ENCODE results near the gene EPHB6. TPM values are rescaled to one million over a fixed set of nuclear protein-coding genes. Genes with fewer than 3 reads are reported as not detected.

EPHB6 gene
- 10 to 100 TPM; 28.6 to 29.1 TPM for total RNA-seq

DNA sequence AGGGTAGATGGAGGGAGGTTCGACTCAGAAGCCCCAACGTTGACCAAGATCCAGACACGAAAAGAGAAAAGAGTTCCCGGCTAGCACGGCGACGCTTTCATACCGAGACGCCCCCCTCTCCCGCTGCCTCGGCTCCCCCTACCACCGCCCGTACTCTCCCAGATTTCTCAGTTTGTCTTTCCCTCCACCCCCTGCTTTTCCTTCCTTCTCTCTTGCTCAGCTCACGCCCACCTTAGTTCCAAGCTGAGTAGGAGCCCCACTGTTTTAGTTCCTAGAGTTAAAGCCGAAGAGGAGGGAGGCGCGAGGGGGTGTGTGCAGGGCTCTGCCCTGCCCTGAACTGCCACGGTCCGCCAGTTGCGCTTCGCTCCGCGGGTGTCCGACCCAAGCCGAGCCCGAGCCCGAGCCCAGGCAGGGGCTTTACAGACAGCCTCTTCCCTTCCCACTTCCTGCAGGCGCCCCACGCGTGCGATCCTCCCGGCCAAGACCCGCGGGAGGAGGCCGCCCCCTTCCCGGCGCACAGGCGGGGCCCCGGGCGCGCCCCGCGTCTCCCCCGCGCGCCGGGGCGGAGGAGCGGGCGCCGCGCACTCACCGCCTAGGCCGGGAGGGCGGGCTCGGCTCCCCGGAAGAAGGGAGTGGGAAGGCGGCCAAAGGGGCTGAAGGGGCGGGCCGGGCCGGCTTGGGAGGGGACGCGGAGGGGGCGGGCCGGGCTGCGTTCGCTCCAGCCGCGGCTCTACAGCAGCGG lies at the start of gene EPHB6:
TSS of gene EPHB6 (plus strand) at position 705 of the 742 bp plus-strand sequence. CDS start 8,152 bp downstream, outside the sequence.
- CTCF ChIA-PET, result interaction anchor here (0.5 to 1.8 kb wide), 7 partner anchors 11 to 323 kb away, joined by 3 to 5 read pairs (median 3); no protein-coding TSS in a partner anchor
- peak; percentile 67 for DNase-seq
- POLR2A ChIA-PET, result no interaction called here
- no peaks in the 10 kb centered on the region for H3K9me3 Mint-ChIP-seq
- H3K4me3 Mint-ChIP-seq, result peak within 1 kb of the TSS; percentile 88
- peaks cover 36% of the 10 kb centered on the region for H3K4me1 Mint-ChIP-seq
- no peaks in the 10 kb centered on the region for H3K36me3 Mint-ChIP-seq (ENCODE audit: low read depth)
- peaks cover 6% of the 10 kb centered on the region for H3K27me3 Mint-ChIP-seq
- peak within 1 kb of the TSS; percentile 87 for H3K27ac Mint-ChIP-seq

GRCh38 chr7:142805350-142806021 lies 49.4 kb upstream of the EPHB6 start:
- peak overlapping the region; percentile 26 for H3K4me3 Mint-ChIP-seq
- peaks cover 94% of the 10 kb centered on the region for H3K4me1 Mint-ChIP-seq
- H3K36me3 Mint-ChIP-seq (ENCODE audit: low read depth), result peaks cover 55% of the 10 kb centered on the region
- CTCF ChIA-PET, result interaction anchor here (9.1 to 12.5 kb wide), 2 partner anchors 7 to 18 kb away, joined by 104 to 176 read pairs; no protein-coding TSS in a partner anchor
- H3K27me3 Mint-ChIP-seq, result no peaks in the 10 kb centered on the region
- H3K27ac Mint-ChIP-seq, result peak overlapping the region; percentile 100
- POLR2A ChIA-PET, result interaction anchor here (0.7 to 1.0 kb wide), 2 partner anchors 30 to 261 kb away, joined by 3 to 5 read pairs; no protein-coding TSS in a partner anchor
- no peak for DNase-seq
- H3K9me3 Mint-ChIP-seq, result no peaks in the 10 kb centered on the region

DNA sequence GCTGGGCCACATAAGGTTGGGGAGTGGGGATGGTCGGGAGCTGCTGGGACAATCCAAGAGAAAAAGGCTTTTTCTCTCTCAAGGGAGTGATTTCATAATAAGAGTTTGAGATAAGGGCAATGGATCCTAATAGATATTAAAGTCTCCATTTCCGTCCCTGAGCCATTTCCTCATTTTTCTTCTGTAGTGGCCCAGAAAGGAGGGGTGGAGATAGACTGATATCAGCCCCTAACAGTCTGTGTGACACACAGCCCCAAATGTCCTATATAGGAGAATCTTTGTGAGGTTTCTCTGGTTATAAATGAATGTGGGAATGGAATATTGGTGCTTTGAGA lies 48.9 kb upstream of the EPHB6 start:
- Mint-ChIP-seq H3K4me3 (no peak overlapping the region), H3K4me1 (peaks cover 94% of the 10 kb centered on the region), H3K27me3 (no peaks in the 10 kb centered on the region), H3K36me3 (ENCODE audit: low read depth) (peaks cover 50% of the 10 kb centered on the region), H3K9me3 (no peaks in the 10 kb centered on the region), H3K27ac (peak overlapping the region; percentile 100)
- CTCF ChIA-PET, result interaction anchor here (9.1 to 12.5 kb wide), 2 partner anchors 7 to 18 kb away, joined by 104 to 176 read pairs; no protein-coding TSS in a partner anchor
- DNase-seq, result no peak
- POLR2A ChIA-PET, result interaction anchor here (1.0 kb wide), 1 partner anchor 30 kb away, joined by 5 read pairs; no protein-coding TSS in a partner anchor

GRCh38 chr7:142806957-142807356 lies 47.9 kb upstream of the EPHB6 start:
- DNase-seq, result no peak
- peaks cover 41% of the 10 kb centered on the region for H3K36me3 Mint-ChIP-seq (ENCODE audit: low read depth)
- ChIA-PET POLR2A (interaction anchor here (5.2 to 7.6 kb wide), 2 partner anchors 11 to 19 kb away, joined by 103 to 143 read pairs; no protein-coding TSS in a partner anchor), CTCF (interaction anchor here (9.1 to 12.5 kb wide), 2 partner anchors 8 to 19 kb away, joined by 104 to 176 read pairs; no protein-coding TSS in a partner anchor)
- H3K27me3 Mint-ChIP-seq, result no peaks in the 10 kb centered on the region
- H3K27ac Mint-ChIP-seq, result peak overlapping the region; percentile 100
- H3K9me3 Mint-ChIP-seq, result no peaks in the 10 kb centered on the region
- peak overlapping the region; percentile 73 for H3K4me3 Mint-ChIP-seq
- peaks cover 95% of the 10 kb centered on the region for H3K4me1 Mint-ChIP-seq

GRCh38 chr7:142807855-142808460 lies 46.9 kb upstream of the EPHB6 start:
- ChIA-PET POLR2A (interaction anchor here (0.9 to 7.6 kb wide), 6 partner anchors 12 to 488 kb away, joined by 3 to 143 read pairs (median 4); no protein-coding TSS in a partner anchor), CTCF (interaction anchor here (0.6 to 12.5 kb wide), 11 partner anchors 9 to 530 kb away, joined by 3 to 176 read pairs (median 5); no protein-coding TSS in a partner anchor)
- Mint-ChIP-seq H3K4me3 (peak overlapping the region; percentile 73), H3K36me3 (ENCODE audit: low read depth) (peaks cover 31% of the 10 kb centered on the region), H3K27ac (peak overlapping the region; percentile 100), H3K4me1 (peaks cover 95% of the 10 kb centered on the region), H3K9me3 (no peaks in the 10 kb centered on the region), H3K27me3 (no peaks in the 10 kb centered on the region)
- peak; percentile 61 for DNase-seq

GRCh38 chr7:142808461-142808801 lies 46.4 kb upstream of the EPHB6 start:
- H3K9me3 Mint-ChIP-seq, result no peaks in the 10 kb centered on the region
- ChIA-PET CTCF (interaction anchor here (0.6 to 12.5 kb wide), 10 partner anchors 10 to 437 kb away, joined by 3 to 176 read pairs (median 7); no protein-coding TSS in a partner anchor), POLR2A (interaction anchor here (1.1 to 7.6 kb wide), 5 partner anchors 12 to 292 kb away, joined by 3 to 143 read pairs (median 4); no protein-coding TSS in a partner anchor)
- no peaks in the 10 kb centered on the region for H3K27me3 Mint-ChIP-seq
- peak overlapping the region; percentile 100 for H3K27ac Mint-ChIP-seq
- DNase-seq, result no peak
- peak overlapping the region; percentile 73 for H3K4me3 Mint-ChIP-seq
- H3K4me1 Mint-ChIP-seq, result peaks cover 95% of the 10 kb centered on the region
- peaks cover 26% of the 10 kb centered on the region for H3K36me3 Mint-ChIP-seq (ENCODE audit: low read depth)

DNA sequence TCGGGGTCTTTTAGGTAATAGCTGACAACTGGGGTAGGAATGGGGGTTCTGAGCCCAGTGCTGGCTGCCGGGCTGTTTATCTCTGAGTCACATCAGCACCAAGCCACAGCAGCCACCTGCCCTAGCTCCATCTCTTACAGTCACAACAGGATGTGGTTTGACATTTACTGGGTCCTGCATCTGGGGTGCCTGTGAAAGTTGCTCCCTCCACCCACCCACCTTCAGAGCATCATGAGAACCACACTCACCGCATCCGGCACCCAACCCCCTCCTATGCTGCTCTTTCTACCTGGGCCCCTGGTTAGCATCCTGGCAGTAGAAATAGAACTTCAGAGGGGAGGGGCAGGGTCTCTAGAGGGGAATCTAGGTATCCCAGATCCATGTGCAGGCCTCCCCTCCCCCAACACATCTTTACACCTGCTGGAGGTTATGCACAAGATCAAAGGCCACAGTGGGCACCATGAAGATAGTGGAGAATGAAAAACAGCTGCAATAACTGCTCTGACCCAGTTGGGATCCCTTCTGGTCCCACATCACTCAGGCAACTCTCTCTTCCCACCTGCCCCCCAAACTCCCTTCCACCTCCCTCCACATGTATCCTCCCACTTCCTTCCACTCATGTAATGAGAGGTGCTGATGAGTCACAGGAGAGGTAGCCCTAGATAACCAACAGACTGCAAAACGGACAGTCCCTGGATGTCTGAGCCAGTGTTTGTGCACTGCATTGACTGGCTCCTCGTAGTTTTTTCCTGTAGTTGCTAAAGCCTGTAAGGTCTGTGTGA lies 45.9 kb upstream of the EPHB6 start:
- H3K4me3 Mint-ChIP-seq, result peak overlapping the region; percentile 73
- peaks cover 21% of the 10 kb centered on the region for H3K36me3 Mint-ChIP-seq (ENCODE audit: low read depth)
- DNase-seq, result peak; percentile 98
- CTCF ChIA-PET, result interaction anchor here (0.6 to 12.5 kb wide), 10 partner anchors 9 to 432 kb away, joined by 3 to 176 read pairs (median 8); no protein-coding TSS in a partner anchor
- no peaks in the 10 kb centered on the region for H3K27me3 Mint-ChIP-seq
- peaks cover 94% of the 10 kb centered on the region for H3K4me1 Mint-ChIP-seq
- POLR2A ChIA-PET, result interaction anchor here (1.1 to 7.6 kb wide), 5 partner anchors 13 to 293 kb away, joined by 3 to 143 read pairs (median 4); no protein-coding TSS in a partner anchor
- no peaks in the 10 kb centered on the region for H3K9me3 Mint-ChIP-seq
- H3K27ac Mint-ChIP-seq, result peak overlapping the region; percentile 100

DNA sequence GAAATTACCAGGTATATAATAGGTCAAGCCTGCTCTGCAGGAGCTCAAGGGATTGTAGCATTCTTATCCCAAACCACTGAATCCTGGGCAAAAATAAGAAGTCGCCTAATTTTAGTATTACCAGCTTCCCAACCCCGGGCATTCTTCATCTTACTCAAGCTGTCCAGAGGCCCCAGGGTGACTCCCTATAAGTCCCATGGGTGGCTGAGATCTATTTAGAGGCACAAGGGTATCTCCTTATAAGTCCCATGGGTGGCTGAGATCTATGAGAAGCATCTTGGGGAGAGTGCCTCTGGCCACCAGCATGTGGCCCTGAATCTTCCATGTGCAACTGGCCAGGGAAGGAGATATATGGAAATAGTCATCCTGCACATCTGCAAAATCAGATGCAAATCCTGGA lies 45.2 kb upstream of the EPHB6 start:
- Mint-ChIP-seq H3K4me1 (peaks cover 93% of the 10 kb centered on the region), H3K27ac (peak overlapping the region; percentile 100), H3K9me3 (no peaks in the 10 kb centered on the region), H3K27me3 (no peaks in the 10 kb centered on the region), H3K36me3 (ENCODE audit: low read depth) (peaks cover 14% of the 10 kb centered on the region), H3K4me3 (peak overlapping the region; percentile 73)
- DNase-seq, result no peak
- ChIA-PET POLR2A (interaction anchor here (1.5 to 7.6 kb wide), 3 partner anchors 13 to 95 kb away, joined by 3 to 143 read pairs (median 103); no protein-coding TSS in a partner anchor), CTCF (interaction anchor here (1.1 to 12.5 kb wide), 8 partner anchors 9 to 451 kb away, joined by 3 to 176 read pairs (median 10); no protein-coding TSS in a partner anchor)

DNA sequence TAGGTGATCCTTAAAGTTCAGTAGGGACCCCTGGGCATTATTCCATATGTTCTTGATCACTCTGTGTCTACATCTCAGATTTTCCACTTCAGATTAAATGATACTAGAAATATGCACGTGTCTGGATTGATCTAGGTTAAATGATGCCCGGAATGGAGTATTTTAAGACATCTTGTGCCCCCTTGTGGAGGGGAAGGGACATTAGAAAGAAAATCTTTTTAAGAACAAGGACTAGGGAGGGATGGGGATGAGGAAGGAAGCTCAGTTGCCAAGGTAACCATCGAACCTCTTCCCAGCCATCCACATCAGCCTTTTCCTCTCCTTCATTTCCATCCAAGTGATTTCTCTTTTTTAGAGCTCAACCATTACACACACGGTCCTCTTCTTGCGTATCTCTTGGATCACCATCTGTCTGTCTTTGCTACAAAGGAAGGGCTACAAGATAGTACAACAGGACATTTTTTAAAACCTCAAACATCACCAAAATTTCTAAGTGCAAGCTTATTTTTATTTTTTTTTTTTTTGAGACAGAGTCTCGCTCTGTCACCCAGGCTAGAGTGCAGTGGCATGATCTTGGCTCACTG lies 43.6 kb upstream of the EPHB6 start:
- peaks cover 3% of the 10 kb centered on the region for H3K27me3 Mint-ChIP-seq
- H3K9me3 Mint-ChIP-seq, result no peaks in the 10 kb centered on the region
- H3K27ac Mint-ChIP-seq, result peak overlapping the region; percentile 88
- peaks cover 3% of the 10 kb centered on the region for H3K36me3 Mint-ChIP-seq (ENCODE audit: low read depth)
- CTCF ChIA-PET, result interaction anchor here (0.6 to 12.5 kb wide), 32 partner anchors 10 to 1073 kb away, joined by 3 to 176 read pairs (median 4); partner anchors contain the start of gene GSTK1
- peaks cover 81% of the 10 kb centered on the region for H3K4me1 Mint-ChIP-seq
- peak; percentile 74 for DNase-seq
- H3K4me3 Mint-ChIP-seq, result peak overlapping the region; percentile 54
- POLR2A ChIA-PET, result interaction anchor here (0.7 to 7.6 kb wide), 4 partner anchors 15 to 275 kb away, joined by 5 to 143 read pairs (median 55); no protein-coding TSS in a partner anchor

DNA sequence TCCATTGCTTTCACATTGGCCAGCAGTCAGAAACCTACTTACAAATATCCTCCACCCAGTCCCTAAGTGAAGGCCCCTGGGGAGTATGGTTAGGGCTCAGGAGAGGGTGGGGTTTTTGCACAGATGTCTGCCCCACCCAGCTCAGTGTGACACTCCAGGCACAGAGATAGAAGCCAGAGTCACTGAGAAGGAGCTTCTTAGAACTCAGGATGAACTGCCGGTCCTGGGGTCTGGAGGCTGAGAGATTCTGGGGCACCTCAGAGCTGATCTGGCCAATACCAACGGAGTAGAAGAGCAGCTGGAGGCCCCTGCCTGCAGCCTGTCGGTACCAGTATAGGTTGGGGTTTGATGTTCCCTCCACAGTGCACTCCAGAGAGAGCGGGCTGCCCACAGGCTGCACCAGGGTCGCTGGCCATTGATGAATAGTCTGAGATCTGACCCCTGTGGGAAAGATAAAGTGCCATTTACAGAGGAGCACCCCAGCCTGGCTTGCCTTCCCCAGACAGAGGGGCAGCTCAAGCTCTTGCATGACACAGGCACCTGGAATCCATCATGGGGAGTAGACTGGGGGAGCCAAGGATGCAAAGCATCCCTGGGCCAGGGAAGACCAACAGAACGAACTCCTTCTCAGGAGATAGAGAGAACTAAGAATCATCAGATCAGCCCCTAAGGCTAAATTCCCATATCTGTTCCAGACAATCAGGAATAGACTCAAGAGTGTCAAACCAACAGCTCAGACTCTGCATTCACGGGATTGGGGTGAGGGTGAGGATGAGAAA lies 42.2 kb upstream of the EPHB6 start:
- Mint-ChIP-seq H3K4me3 (peak overlapping the region; percentile 65), H3K4me1 (peaks cover 69% of the 10 kb centered on the region), H3K9me3 (no peaks in the 10 kb centered on the region), H3K27ac (peak overlapping the region; percentile 88), H3K27me3 (peaks cover 3% of the 10 kb centered on the region), H3K36me3 (ENCODE audit: low read depth) (no peaks in the 10 kb centered on the region)
- no peak for DNase-seq
- ChIA-PET CTCF (interaction anchor here (0.6 to 12.5 kb wide), 13 partner anchors 9 to 493 kb away, joined by 3 to 176 read pairs (median 5); no protein-coding TSS in a partner anchor), POLR2A (interaction anchor here (0.6 to 7.6 kb wide), 5 partner anchors 13 to 180 kb away, joined by 3 to 103 read pairs (median 3); no protein-coding TSS in a partner anchor)
